Activated CD8-positive, alpha-beta memory T cell treated with anti-CD3 and anti-CD28 coated beads for 36 hours (primary cell): ENCODE results near the gene ADORA2A. TPM values are rescaled to one million over a fixed set of nuclear protein-coding genes. Genes with fewer than 3 reads are reported as not detected.

Source experiments
- CTCF ChIA-PET: fragments of 350-600 bp; sonication (Branson Sonifier 250); formaldehyde crosslinking; loops from one replicate; lab custom pipeline; 2021; ENCODE audit warnings: antibody characterized with exemption; lab: Charles Lee
- POLR2A ChIA-PET: fragments of 350-600 bp; sonication (Branson Sonifier 250); formaldehyde crosslinking; loops from one replicate; lab custom pipeline; 2021; ENCODE audit warnings: antibody characterized with exemption; lab: Charles Lee
- total RNA-seq, 2 experiments: library from RNA; stranded (reverse); gene quantifications; one replicate each; pipeline ENCODE4 v1.2.3, GENCODE V29; 2021

Gene ADORA2A
- total RNA-seq, 2 experiments from 2014 or later: 39.8 to 41.7 TPM

DNA sequence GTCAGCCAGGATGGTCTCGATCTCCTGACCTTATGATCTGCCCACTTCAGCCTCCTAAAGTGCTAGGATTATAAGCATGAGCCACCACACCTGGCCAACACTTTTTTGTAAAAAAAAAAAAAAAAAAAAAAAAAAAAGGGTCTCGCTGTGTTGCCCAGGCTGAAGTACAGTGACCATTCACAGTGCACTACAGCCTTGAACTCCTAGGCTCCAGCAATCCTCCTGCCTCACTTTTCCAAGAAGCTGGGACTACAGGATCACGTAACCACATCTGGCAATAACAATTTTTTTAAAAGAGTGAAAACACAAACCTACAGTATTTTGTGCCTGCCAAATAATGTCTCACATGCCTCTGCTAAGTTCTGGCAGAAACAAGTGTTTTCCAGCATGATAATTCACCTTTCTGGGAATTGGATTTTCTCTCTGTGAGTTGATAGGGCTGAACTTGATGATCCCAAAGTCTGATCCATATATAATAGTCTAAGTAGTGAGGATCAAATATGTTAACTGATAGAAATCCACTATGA, 30.6 kb downstream of the ADORA2A start:
- ChIA-PET CTCF (no interaction called here), POLR2A (no interaction called here)

DNA sequence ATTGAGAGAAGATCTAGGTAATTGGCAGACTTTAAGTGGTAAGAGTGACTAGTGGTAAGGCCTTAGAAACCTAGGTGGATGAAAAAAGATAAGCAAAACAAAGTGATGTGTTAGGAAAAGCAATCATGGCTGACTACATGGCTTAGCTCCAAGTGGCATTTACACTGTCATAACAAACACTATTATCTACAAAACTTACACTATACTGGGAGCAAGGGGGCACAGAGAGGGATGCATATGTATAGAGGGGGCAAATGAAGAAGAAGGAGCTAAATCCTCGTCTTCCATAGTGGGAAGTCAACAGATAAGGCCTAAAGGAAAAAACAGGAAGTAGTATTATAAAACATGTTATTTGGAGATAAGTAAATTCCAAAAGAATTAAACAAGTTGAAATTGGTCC, 32.5 kb downstream of the ADORA2A start:
- POLR2A ChIA-PET: no interaction called here
- CTCF ChIA-PET: interaction anchor here (1.1 kb wide), 1 partner anchor 24 kb away, joined by 4 read pairs; no protein-coding TSS in a partner anchor

DNA sequence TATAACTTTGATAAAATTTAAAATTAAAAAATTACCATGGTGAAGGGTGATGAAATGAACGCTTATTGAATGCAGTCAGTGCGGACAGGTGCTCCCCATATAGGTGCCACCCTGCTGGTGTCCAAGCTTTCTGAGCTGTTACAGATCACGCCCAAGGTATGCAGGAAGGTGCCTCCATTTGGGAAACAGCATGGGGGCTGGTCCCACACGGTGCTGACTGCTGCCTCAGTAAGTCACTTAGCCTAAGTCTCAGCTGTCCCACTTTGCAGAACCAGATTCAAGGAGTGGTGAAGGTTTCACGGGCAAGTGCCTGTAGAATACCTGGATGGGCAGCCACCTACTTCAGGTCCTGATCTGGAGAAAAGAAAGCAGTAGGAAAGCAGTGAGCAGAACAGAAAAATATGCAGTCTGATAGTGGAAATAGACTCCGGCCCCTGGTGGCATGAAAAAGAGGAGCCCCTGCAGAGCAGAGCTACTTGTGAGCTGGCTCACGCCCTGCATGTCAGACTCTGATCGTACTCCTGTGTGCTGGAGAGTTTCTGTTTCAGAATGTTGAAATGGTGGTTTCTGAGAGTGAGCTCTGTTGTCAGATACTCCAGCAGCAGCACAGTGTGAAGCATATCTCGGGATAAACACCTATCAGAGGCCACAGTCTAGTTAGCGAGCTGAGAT, 33.2 kb downstream of the ADORA2A start:
- POLR2A ChIA-PET: interaction anchor here (0.9 kb wide), 1 partner anchor 38 kb away, joined by 4 read pairs; no protein-coding TSS in a partner anchor

DNA sequence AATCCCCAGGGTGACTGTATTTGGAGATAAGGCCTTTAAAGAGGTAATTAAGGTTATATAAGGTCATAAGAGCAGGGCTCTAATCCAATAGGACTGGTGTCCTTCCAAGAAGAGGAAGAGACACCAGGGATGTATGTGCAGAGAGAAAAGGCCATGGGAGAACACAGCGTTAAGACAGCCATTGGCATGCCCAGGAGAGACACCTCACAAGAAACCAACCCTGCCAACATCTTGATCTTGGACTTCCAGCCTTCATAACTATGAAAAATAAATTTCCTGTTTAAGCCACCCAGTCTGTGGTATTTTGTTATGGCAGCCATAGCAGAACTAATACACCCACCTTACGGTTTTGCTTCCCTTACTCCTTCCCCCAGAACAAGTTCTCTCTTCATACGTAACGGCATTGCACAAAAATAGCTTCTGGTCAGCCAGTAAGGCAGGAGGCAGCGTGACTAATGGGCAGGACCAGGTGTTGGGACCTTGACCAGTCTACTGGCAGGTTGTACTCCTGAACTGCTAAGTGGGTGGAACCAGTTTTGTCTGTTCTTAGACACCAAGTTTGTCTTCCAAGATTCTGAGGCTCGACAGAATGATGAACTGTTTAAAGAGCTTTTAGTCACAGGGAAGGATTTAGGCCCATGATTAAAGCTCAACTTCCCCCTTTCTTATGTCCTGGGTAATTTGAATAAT, 35.8 kb downstream of the ADORA2A start:
- ChIA-PET POLR2A (no interaction called here), CTCF (no interaction called here)

More for the DNA sequence above, 33.2 kb downstream of the ADORA2A start:
- CTCF ChIA-PET: interaction anchor here (1.0 to 1.9 kb wide), 2 partner anchors 23 to 26 kb away, joined by 3 to 4 read pairs; no protein-coding TSS in a partner anchor

DNA sequence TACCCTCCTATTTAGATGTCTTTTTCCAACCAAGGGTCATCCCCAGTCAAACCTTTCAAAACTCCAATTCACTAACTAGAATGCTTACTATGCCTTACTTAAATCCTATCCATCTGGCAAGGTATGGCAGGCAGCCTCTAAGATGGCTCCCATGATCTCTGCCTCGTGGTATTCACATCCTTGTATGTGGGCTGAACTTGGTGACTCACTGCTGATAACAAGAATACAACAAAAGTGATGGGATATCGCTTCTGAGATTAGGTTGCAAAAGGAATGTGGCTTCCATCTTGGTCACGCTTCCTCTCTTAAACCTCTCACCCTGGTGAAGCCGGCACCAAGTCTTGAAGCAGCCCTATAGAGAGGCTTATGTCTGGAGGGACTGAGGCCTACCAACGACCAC, 38.2 kb downstream of the ADORA2A start:
- ChIA-PET CTCF (interaction anchor here (0.9 to 1.5 kb wide), 2 partner anchors 41 to 43 kb away, joined by 4 to 5 read pairs; no protein-coding TSS in a partner anchor), POLR2A (no interaction called here)

DNA sequence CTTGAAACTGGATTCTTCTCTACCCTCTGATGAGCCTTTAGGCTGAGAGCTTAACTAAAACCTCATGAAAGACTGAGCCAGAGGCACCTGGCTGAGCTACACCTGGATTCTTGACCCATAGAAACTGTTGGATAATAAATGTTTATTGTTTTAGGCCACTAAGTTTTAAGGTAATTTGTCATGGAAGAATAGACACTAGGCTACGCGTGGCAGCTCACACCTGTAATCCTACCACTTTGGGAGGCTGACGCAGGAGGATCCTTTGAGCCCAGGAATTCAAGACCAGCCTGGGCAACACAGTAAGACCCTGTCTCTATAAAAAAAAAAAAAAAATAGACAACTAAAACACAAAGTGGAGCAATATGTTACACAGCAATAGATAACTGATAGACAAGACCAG, 38.6 kb downstream of the ADORA2A start:
- POLR2A ChIA-PET: interaction anchor here (0.6 kb wide), 1 partner anchor 513 kb away, joined by 4 read pairs; no protein-coding TSS in a partner anchor
- CTCF ChIA-PET: interaction anchor here (1.5 kb wide), 1 partner anchor 44 kb away, joined by 5 read pairs; no protein-coding TSS in a partner anchor

DNA sequence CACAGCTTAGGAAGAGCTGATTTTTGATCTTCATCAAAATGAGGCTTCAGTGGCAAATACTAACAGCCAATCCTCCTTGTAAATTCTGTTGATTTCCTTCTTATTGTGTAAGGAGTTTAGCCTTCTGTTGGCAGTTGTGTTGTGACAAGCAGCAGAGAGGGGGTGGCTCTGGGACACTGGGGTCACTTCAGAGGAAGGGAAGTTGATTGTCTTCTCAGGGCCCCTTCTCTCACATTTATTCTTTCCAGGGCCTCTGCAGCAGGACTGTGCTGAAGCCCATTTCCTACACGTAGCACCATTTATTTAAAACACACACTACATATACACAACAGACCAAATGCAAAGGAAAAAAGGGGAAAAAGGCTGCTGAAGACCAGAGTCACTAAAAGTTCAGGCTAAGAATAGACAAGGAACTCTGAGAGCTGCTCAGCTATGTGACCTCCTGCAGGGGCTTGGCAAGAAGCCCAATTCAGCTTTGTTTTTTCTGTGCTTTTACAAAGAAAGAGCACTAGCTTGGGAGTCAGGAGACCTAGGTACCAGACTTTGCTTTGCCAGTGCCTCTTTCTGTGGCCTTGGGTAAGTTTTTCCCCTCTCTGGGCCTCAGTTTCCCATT, 39.4 kb downstream of the ADORA2A start:
- POLR2A ChIA-PET: interaction anchor here (0.6 kb wide), 1 partner anchor 512 kb away, joined by 4 read pairs; no protein-coding TSS in a partner anchor
- CTCF ChIA-PET: interaction anchor here (1.5 kb wide), 1 partner anchor 45 kb away, joined by 5 read pairs; no protein-coding TSS in a partner anchor

DNA sequence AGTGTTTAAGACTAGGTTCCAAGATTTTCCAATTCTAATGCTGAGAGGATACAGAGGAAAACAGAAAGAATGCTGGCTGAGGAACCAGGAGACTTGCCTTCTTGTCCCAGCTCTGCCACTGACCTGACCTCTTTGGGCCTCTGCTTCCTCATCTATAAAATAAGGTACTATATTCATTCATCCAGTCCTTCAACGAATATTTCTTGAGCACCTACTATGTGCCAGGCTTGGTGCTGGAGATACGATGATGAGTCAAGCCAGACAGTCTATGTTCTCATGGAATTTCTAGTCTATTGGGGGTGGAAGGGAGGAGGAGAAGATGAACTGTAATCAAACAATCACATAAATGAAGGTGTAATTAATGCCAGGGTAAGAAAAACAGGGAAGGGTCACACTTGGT, 39.9 kb downstream of the ADORA2A start:
- ChIA-PET CTCF (no interaction called here), POLR2A (no interaction called here)

DNA sequence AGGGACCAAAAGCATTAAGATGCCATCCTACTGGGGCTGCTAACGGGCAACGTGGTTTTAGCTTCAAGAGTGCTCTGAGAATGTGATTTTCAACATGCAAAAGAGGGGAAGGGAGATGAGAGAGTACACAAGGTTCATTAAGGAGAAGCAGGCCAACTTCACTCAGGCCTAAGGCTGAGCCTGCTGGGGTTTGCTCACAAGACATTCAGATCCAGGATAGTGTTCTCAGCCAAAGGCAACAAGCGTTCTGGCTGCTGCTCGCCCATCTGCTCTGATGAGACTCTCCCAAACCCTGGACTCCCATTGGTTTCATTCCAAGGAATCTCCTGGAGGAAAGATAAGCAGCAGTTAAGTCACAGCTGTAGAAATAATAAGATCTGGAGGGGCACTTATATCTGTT, 44.2 kb downstream of the ADORA2A start:
- POLR2A ChIA-PET: no interaction called here
- CTCF ChIA-PET: no interaction called here

DNA sequence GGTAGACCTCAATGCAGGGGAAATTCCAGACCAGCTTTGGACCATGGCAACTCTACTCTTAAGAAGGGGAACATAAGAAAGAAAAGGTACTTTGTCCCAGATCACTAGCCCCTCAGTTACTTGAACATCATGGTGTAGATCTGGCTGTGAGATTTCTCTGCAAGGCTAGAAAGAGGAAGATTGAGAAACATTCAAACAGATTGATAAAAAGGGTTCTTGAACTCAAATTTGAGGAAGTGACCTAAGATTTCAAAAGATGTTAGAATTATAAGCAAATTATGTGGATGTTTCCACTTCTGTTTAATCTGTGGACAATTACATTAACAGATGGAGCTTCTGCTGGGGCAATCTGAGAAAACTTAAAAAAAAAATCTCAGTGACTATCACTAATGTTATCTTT, 45.9 kb downstream of the ADORA2A start:
- CTCF ChIA-PET: no interaction called here
- POLR2A ChIA-PET: no interaction called here

DNA sequence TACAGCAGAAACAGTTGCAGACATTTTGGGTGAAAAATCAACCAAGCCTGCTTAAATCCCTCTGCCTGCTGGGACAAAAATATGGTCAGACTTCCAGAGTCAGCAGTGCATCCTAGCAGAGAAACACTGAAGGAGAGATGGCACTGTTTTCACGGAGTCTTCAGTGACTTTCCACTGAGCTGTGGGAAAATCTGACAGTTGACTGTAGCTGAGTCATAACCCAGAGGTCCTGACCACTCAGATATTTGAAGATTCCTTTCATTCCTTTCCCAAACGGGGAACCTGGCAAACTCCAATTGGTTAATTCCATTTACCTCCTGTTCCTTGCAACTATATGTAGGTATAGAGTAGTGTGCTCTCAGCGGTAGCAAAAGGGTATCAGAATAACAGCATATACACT, 46.8 kb downstream of the ADORA2A start:
- POLR2A ChIA-PET: no interaction called here
- CTCF ChIA-PET: interaction anchor here (0.6 to 1.5 kb wide), 3 partner anchors 12 to 167 kb away, joined by 3 to 5 read pairs (median 3); no protein-coding TSS in a partner anchor

DNA sequence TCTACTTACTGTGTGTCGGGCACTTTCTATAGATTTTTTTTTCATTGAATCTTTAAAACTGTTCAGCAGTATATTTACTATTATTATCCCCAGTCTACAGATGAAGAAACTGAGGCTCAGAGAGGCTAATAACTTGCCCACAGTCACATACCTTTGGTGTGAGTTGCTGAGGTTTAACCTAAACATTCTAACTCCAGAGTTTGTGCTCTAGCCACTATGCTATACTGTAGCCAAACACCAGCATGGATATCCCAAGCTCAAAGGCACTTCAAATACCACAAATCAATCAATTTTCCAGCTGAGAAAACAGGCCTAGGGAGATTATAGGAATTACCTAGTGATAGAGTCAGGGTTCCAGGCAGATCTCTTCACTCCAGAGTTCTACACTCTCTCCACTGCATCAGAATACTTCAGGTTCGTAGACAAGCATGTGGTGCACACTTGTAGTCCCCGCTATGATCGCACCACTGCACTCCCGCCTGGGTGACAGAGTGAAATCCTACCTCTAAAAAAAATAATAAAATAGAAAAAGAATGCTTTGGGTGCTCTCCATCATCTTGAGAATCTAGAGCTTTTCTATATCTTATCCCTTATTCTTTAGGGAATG, 47.4 kb downstream of the ADORA2A start:
- POLR2A ChIA-PET: no interaction called here
- CTCF ChIA-PET: interaction anchor here (0.6 to 1.5 kb wide), 3 partner anchors 11 to 166 kb away, joined by 3 to 5 read pairs (median 3); no protein-coding TSS in a partner anchor

DNA sequence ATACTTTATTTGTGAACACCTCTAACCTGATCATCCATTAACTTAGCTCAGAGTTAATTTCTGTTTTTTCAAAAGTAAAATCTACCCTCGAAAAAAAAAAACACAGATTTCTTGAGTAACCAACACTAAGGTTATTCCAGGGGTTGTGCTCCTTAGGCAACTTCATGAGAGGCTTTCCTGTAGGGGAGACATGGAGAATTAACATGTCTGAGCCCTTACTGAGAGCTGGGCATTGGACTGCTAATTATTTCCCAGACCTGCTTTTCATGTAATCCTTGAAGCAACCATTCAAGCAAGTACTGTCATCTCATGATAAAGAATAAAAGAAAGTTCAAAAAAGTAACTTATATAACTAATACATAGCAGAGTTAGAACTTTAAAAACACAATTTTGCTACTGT, 54.2 kb downstream of the ADORA2A start:
- CTCF ChIA-PET: interaction anchor here (1.9 kb wide), 1 partner anchor 37 kb away, joined by 5 read pairs; no protein-coding TSS in a partner anchor
- POLR2A ChIA-PET: no interaction called here

DNA sequence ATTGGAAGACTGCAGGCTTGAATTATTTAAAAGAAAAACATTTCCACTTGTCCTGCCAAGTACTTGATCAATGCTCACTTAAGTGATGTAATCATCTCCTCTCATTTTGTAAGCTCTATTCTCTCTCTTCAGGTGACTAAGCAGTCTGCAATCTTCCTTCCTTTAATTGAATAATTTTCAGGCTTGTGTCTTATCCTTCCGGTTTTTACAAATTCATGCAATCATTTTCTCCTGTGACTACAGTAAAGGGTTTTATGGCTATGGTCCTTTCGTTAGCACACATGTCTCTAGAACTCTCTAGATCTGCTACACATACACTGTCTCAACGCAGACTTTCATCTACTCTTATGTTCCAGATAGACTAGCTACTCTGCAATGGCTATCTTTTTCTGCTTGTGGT, 55.2 kb downstream of the ADORA2A start:
- ChIA-PET CTCF (interaction anchor here (1.1 to 1.9 kb wide), 3 partner anchors 18 to 62 kb away, joined by 3 to 5 read pairs (median 5); no protein-coding TSS in a partner anchor), POLR2A (interaction anchor here (0.7 kb wide), 1 partner anchor 97 kb away, joined by 3 read pairs; no protein-coding TSS in a partner anchor)

DNA sequence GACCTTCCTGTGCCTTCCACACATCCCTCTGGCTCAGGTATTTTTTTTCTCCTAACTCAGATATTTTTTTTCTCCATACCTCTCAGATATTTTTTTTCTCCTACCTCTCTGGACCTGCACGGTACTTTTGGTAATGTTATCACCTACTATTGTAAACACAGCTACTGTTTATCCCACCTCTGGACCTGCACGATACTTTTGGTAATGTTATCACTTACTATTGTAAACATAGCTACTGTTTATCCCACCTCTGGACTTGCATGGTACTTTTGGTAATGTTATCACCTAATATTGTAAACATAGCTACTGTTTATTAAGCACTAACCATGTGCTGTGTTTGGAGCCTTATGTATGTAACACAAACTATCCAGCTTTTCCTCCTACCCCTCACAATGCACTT, 55.6 kb downstream of the ADORA2A start:
- ChIA-PET CTCF (interaction anchor here (1.1 to 1.9 kb wide), 4 partner anchors 18 to 197 kb away, joined by 3 to 5 read pairs (median 4); no protein-coding TSS in a partner anchor), POLR2A (interaction anchor here (0.7 kb wide), 1 partner anchor 97 kb away, joined by 3 read pairs; no protein-coding TSS in a partner anchor)

DNA sequence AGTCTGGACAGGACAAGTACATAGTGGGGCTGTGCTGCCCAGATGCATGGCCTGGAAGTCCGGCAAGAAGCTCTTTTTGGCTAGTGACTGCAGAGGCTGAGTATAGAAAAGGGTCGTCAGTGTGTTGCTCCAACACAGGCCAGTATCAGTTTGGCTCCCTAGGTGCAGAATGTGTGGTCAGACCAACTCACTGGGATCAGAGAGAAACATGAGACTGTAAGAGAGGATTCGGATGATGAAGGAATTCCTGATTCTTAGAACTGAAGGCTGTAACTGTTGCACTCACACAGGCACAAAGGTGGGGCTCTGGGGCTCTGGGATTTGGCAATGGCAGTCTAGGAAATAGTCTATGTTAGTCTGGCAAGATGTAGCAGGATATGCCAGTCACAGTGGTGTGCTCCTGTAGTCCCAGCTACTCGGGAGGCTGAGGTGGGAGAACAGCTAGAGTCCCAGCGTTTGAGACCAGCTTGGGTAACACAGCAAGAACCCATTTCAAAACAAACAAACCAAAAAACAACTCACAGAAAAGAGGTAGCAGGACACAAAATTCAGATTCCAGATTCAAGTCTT, 56.7 kb downstream of the ADORA2A start:
- CTCF ChIA-PET: interaction anchor here (1.1 to 1.7 kb wide), 2 partner anchors 46 to 198 kb away, joined by 3 to 4 read pairs; no protein-coding TSS in a partner anchor
- POLR2A ChIA-PET: no interaction called here

DNA sequence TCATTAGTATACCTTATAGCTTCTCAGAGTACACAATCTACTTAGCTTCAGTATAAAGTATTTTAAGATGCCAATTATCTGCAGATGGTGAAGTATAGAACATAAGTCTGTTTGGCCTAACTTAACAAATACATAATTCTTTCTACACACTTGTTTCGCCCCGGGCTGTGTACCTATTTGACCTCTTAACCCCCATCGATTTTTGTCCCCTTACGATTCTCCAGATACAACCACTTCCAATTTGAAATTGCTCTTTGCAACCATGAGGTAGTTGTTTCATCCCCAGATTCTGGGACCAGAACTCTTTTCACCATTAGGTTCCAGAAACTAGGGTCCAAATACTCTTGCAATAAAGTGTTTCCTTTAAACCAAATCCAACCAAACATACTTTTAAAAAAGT, 57.8 kb downstream of the ADORA2A start:
- POLR2A ChIA-PET: no interaction called here
- CTCF ChIA-PET: interaction anchor here (1.7 kb wide), 1 partner anchor 47 kb away, joined by 4 read pairs; no protein-coding TSS in a partner anchor

DNA sequence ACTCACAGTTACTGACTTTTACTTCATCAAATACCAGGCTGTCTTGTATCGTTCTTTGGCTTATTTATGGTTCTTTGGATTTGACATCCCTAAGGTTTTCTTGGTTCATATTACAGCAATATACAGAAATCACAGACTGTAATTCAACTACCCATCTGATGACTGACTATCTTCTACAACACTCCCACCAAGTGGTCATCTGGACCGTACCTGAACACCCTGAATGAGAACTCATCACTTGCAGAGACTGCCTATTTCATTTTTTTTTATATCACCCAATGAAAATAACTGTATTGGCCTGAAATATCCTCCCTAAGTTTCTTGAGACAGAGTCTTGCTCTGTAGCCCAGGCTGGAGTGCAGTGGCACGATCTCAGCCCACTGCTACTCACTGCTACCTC, 58.2 kb downstream of the ADORA2A start:
- CTCF ChIA-PET: interaction anchor here (0.9 to 3.0 kb wide), 8 partner anchors 11 to 63 kb away, joined by 3 to 20 read pairs (median 4); partner anchors contain the start of gene ADORA2A
- POLR2A ChIA-PET: interaction anchor here (0.8 to 1.1 kb wide), 2 partner anchors 56 to 62 kb away, joined by 3 to 4 read pairs; no protein-coding TSS in a partner anchor
